ENCODE measurements around the gene UBE2E1. TPM values are rescaled to one million over a fixed set of nuclear protein-coding genes. Genes with fewer than 3 reads are reported as not detected.

Gene UBE2E1
- total and polyA plus RNA-seq, 4 donors, result 6.6 to 31.8 (median 25.4) TPM

GRCh38 chr3:23807424-23808015 is 1.8 kb downstream of the UBE2E1 start:
- TF ChIP-seq TAF1 (conservative IDR thresholded peaks at IDR 0.05), result peak; percentile 65
- TF ChIP-seq HNF4G (IDR thresholded peaks at IDR 0.05), result no peak
- TF ChIP-seq RXRA (IDR thresholded peaks at IDR 0.05), result no peak
- TF ChIP-seq HNF4A (conservative IDR thresholded peaks at IDR 0.05), result no peak
- peak; percentile 1 for TF ChIP-seq MAX (IDR thresholded peaks at IDR 0.05)
- no peaks in the 10 kb centered on the region for H3K9me3 ChIP-seq (ENCODE audit: control insufficient read depth in 4 of 4, low read length in 3 of 4)
- H3K27ac ChIP-seq (ENCODE audit: low read depth in 1 of 2, low read length in 2 of 2), result peak overlapping the region; percentile 84 to 85
- H3K4me1 ChIP-seq (ENCODE audit: control insufficient read depth in 4 of 4, insufficient read depth in 4 of 4, low read length in 3 of 4), result peaks cover 7 to 23% (median 17%) of the 10 kb centered on the region in 4 donors
- H3K4me3 ChIP-seq (ENCODE audit: low read depth in 1 of 3, low read length in 3 of 3), result peak overlapping the region; percentile 57 to 100 (median 68)
- DNase-seq (ENCODE audit: low spot score), result no peak
- H3K36me3 ChIP-seq (ENCODE audit: control insufficient read depth in 4 of 4, insufficient read depth in 3 of 4, low read depth in 1 of 4, low read length in 3 of 4), result peaks cover 0 to 4% (median 1%) of the 10 kb centered on the region in 4 donors
- 55% methylated on average over 5 of the region's 5 CpGs for WGBS
- no peaks in the 10 kb centered on the region for H3K27me3 ChIP-seq (ENCODE audit: control insufficient read depth in 4 of 4, insufficient read depth in 4 of 4, low read length in 3 of 4)
- H3K9ac ChIP-seq (ENCODE audit: low read depth in 1 of 2, low read length in 2 of 2), result peak overlapping the region; percentile 32 to 42

GRCh38 chr3:23808525-23808924 is 2.8 kb downstream of the UBE2E1 start:
- H3K9ac ChIP-seq (ENCODE audit: low read depth in 1 of 2, low read length in 2 of 2), result no peak overlapping the region

GRCh38 chr3:23809294-23809693 is 3.5 kb downstream of the UBE2E1 start:
- no peak overlapping the region for H3K27ac ChIP-seq (ENCODE audit: low read depth in 1 of 2, low read length in 2 of 2)
- H3K36me3 ChIP-seq (ENCODE audit: control insufficient read depth in 4 of 4, insufficient read depth in 3 of 4, low read depth in 1 of 4, low read length in 3 of 4), result peaks cover 0 to 4% (median 1%) of the 10 kb centered on the region in 4 donors
- peaks cover 7 to 23% (median 17%) of the 10 kb centered on the region in 4 donors for H3K4me1 ChIP-seq (ENCODE audit: control insufficient read depth in 4 of 4, insufficient read depth in 4 of 4, low read length in 3 of 4)
- DNase-seq (ENCODE audit: low spot score), result no peak
- 78% methylated on average over 2 of the region's 2 CpGs for WGBS
- no peaks in the 10 kb centered on the region for H3K27me3 ChIP-seq (ENCODE audit: control insufficient read depth in 4 of 4, insufficient read depth in 4 of 4, low read length in 3 of 4)
- H3K9me3 ChIP-seq (ENCODE audit: control insufficient read depth in 4 of 4, low read length in 3 of 4), result no peaks in the 10 kb centered on the region
- H3K9ac ChIP-seq (ENCODE audit: low read depth in 1 of 2, low read length in 2 of 2), result no peak overlapping the region
- no peak overlapping the region for H3K4me3 ChIP-seq (ENCODE audit: low read depth in 1 of 3, low read length in 3 of 3)
- no peak for TF ChIP-seq NR2F2 (IDR thresholded peaks at IDR 0.05)
- no peak for TF ChIP-seq RXRA (IDR thresholded peaks at IDR 0.05)
- TF ChIP-seq FOXA1 (IDR thresholded peaks at IDR 0.05), result no peak
- TF ChIP-seq REST (IDR thresholded peaks at IDR 0.05), result no peak
- TF ChIP-seq JUND (IDR thresholded peaks at IDR 0.05), result no peak
- no peak for TF ChIP-seq ATF3 (IDR thresholded peaks at IDR 0.05)
- no peak for TF ChIP-seq CTCF (IDR thresholded peaks at IDR 0.05; ENCODE audit: low read depth, low read length, missing input control)
- TF ChIP-seq HNF4A (conservative IDR thresholded peaks at IDR 0.05), result no peak
- TF ChIP-seq FOXA2 (IDR thresholded peaks at IDR 0.05), result no peak
- no peak for TF ChIP-seq RAD21 (IDR thresholded peaks at IDR 0.05)
- TF ChIP-seq YY1 (IDR thresholded peaks at IDR 0.05), result no peak

More at GRCh38 chr3:23808525-23808924, 2.8 kb downstream of the UBE2E1 start:
- H3K27ac ChIP-seq (ENCODE audit: low read depth in 1 of 2, low read length in 2 of 2), result no peak overlapping the region
- peaks cover 7 to 23% (median 17%) of the 10 kb centered on the region in 4 donors for H3K4me1 ChIP-seq (ENCODE audit: control insufficient read depth in 4 of 4, insufficient read depth in 4 of 4, low read length in 3 of 4)
- DNase-seq (ENCODE audit: low spot score), result no peak
- H3K9me3 ChIP-seq (ENCODE audit: control insufficient read depth in 4 of 4, low read length in 3 of 4), result no peaks in the 10 kb centered on the region
- no peak overlapping the region for H3K4me3 ChIP-seq (ENCODE audit: low read depth in 1 of 3, low read length in 3 of 3)
- TF ChIP-seq YY1 (IDR thresholded peaks at IDR 0.05) (no peak), SP1 (IDR thresholded peaks at IDR 0.05) (no peak), RAD21 (IDR thresholded peaks at IDR 0.05) (no peak), CTCF (IDR thresholded peaks at IDR 0.05; ENCODE audit: low read depth, low read length, missing input control) (no peak), NR2F2 (IDR thresholded peaks at IDR 0.05) (no peak), ATF3 (IDR thresholded peaks at IDR 0.05) (no peak), FOXA1 (IDR thresholded peaks at IDR 0.05) (no peak)
- no peaks in the 10 kb centered on the region for H3K27me3 ChIP-seq (ENCODE audit: control insufficient read depth in 4 of 4, insufficient read depth in 4 of 4, low read length in 3 of 4)
- WGBS, result 78% methylated on average over 5 of the region's 5 CpGs
- H3K36me3 ChIP-seq (ENCODE audit: control insufficient read depth in 4 of 4, insufficient read depth in 3 of 4, low read depth in 1 of 4, low read length in 3 of 4), result peaks cover 0 to 4% (median 1%) of the 10 kb centered on the region in 4 donors

Data from liver (tissue), 9 donors.